ENCODE measurements around the gene SCGB1D2.
A peak's percentile ranks its signal among the peaks of the same experiment; 100 is the strongest.

SCGB1D2 gene

DNA sequence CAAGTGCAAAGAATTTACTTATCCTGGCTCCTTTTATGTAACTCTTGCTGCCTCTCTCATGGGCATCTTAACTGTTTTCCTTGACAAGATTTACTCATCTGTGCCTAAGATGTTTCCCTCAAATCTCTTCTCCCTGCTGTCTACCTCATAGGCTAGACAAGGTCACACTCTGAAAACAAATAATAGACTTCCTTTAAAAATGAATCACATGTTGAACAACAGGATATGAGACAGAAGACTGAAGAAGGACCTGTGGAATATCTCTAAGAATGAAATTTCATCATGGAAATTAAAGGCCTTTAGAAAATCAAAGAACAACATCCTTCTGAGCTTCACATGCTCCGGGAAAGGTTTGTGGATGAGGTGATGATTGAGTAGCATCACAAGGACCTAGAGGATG is 22.0 kb downstream of the SCGB1D2 start:
- DNase-seq: no peak

DNA sequence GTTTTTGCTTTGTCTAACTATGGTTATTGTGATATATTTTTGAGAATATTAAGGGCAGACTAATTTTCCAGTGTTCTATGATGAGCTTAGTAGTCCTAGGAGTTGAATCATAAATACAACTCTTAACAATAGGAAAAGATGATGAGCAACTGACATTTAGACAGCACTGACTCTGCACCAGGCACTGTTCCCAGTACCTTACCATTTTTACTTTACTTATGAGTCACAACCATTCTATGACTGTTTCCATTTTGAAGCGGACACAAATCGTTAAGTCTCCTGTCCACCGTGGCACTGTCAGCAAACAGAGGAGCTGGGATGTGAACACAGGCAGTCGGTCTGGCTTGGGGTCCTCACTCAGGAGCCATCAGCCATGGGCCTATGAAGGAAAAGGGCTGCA is 24.5 kb downstream of the SCGB1D2 start:
- peak; percentile 43 to 44 for DNase-seq

DNA sequence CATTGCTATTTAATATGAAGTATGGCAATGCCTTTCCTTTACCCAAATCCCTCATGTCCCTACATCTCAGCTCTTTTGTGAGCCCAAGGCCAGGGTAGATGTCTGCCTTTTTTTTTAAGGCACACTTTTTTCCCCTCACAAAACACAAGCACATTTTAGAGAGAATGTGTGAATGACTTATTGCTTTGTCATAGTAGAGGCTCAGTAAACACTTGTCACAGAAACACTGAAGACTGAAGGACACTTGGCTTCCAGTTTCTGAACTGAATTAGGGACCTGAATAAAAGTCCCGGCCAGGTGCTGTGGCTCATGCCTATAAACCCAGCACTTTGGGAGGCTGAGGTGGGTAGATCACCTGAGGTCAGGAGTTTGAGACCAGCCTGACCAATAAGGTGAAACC is 25.0 kb downstream of the SCGB1D2 start:
- no peak for DNase-seq

- no peak for DNase-seq
Measured at GRCh38 chr11:62267576-62267975, 25.5 kb downstream of the SCGB1D2 start.

- DNase-seq: no peak
Measured at GRCh38 chr11:62269654-62270278, 27.7 kb downstream of the SCGB1D2 start, which contains the start of gene SCGB2A2. Gene SCGB2A2, plus strand, starts transcription at chr11:62270158. Its CDS starts 59 bp downstream, at chr11:62270217.

DNA sequence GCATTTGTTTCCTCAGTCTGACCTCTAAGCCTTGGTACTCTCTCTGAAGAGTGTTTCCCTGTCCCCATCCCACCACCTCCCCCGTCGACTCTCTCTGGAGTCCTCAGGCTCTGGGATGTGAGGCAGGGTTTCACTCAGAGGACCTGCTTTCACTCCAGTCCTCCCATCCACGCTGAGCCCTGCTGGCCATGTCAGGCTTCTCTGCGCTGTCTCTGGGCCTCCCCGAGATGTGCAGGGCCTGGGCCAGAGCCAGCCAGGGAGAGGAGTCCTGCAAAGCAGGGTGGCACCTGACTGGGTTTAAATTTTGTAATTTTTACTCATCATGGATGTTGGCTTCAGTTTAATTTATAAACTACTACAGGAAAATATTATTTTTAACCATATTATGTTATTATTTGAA is 31.2 kb downstream of the SCGB1D2 start:
- no peak for DNase-seq

DNA sequence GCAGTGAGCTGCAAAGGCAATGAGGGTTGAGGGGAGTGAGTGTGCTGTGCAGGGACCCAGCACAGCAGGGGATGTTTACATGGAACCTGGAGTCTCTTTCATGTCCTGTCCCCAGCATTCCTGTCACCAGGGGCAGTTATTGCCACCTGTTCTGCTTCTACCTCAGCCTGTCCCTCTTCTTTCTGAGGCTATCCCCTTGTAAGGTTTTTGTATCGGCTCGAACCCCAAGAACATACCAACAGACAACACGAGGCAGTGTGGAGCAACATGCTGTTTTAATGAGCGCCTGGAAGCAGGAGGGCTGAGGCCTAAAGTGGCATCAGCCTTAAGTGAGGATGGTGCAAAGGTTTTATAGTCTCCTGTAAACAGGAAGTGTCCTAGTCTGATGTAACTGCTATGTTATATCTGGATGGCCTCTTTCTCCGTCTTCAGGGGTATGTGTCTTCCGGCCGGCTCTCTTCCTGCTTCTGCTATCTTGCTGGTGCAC is 31.8 kb downstream of the SCGB1D2 start:
- no peak for DNase-seq

- DNase-seq: no peak
Measured at GRCh38 chr11:62280452-62280851, 38.4 kb downstream of the SCGB1D2 start.
